NCI-H526 treated with DMSO at 0.1 percent for 48 hours (cell line): ENCODE data around the gene LAGE3.
A peak's percentile ranks its signal among the peaks of the same experiment; 100 is the strongest.

Experiments
- DNase-seq: peaks from one replicate; lab custom pipeline; 2025; lab: John Stamatoyannopoulos, UW

The LAGE3 gene

GRCh38 chrX:154458116-154458953 is 20.7 kb downstream of the LAGE3 start, which contains the start of gene PLXNA3:
Gene PLXNA3, plus strand, starts transcription at chrX:154458281. Its CDS starts 1,903 bp downstream, at chrX:154460184.
- DNase-seq, result peak; percentile 24

GRCh38 chrX:154457491-154458115 is 21.5 kb downstream of the LAGE3 start:
- peak; percentile 50 for DNase-seq

GRCh38 chrX:154452823-154453222 is 26.3 kb downstream of the LAGE3 start:
- DNase-seq, result no peak

GRCh38 chrX:154450312-154450711 is 28.8 kb downstream of the LAGE3 start:
- no peak for DNase-seq

- DNase-seq, result no peak
These were observed 29.5 kb downstream of the LAGE3 start for GRCh38 chrX:154449618-154450017.

- no peak for DNase-seq
These were observed 30.6 kb downstream of the LAGE3 start for GRCh38 chrX:154448484-154448883.

GRCh38 chrX:154446430-154446829 is 32.7 kb downstream of the LAGE3 start:
- no peak for DNase-seq

- no peak for DNase-seq
These were observed 33.3 kb downstream of the LAGE3 start for GRCh38 chrX:154445776-154446175.

GRCh38 chrX:154444755-154445246 is 34.3 kb downstream of the LAGE3 start:
- DNase-seq, result no peak

- DNase-seq, result peak; percentile 63
These were observed 34.9 kb downstream of the LAGE3 start, which contains the start of gene FAM50A for GRCh38 chrX:154443992-154444754. Gene FAM50A, plus strand, starts transcription at chrX:154444141. Its CDS starts 95 bp downstream, at chrX:154444236.

- no peak for DNase-seq
These were observed 35.6 kb downstream of the LAGE3 start for GRCh38 chrX:154443479-154443910.

- no peak for DNase-seq
These were observed 36.9 kb downstream of the LAGE3 start for GRCh38 chrX:154441984-154442707.

- DNase-seq, result no peak
These were observed 37.5 kb downstream of the LAGE3 start for GRCh38 chrX:154441564-154441963.

- DNase-seq, result no peak
These were observed 38.3 kb downstream of the LAGE3 start for GRCh38 chrX:154440623-154441357.

- DNase-seq, result no peak
These were observed 39.2 kb downstream of the LAGE3 start for GRCh38 chrX:154439841-154440240.

- no peak for DNase-seq
These were observed 40.8 kb downstream of the LAGE3 start for GRCh38 chrX:154437971-154438893.

- peak; percentile 53 for DNase-seq
These were observed 41.9 kb downstream of the LAGE3 start, which contains the start of gene GDI1 for GRCh38 chrX:154436983-154437752. Gene GDI1, plus strand, starts transcription at chrX:154437154. Its CDS starts 101 bp downstream, at chrX:154437255.

GRCh38 chrX:154436374-154436982 is 42.6 kb downstream of the LAGE3 start:
- DNase-seq, result peak; percentile 29
